ENCODE results near the gene ZNF148.
"Not testable (repeated sequence)": the region's sequence is repeated elsewhere in the genome, so short reads cannot be mapped to it uniquely, and the experiment has no call there.

ZNF148 gene

GRCh38 chr3:125374996-125375941, at the start of gene ZNF148:
Gene ZNF148, minus strand, starts transcription at chr3:125375325. Its CDS starts 61,685 bp downstream, at chr3:125313640.
- peak; percentile 98 for ATAC-seq

GRCh38 chr3:125418306-125418705, 43.2 kb upstream of the ZNF148 start:
- ATAC-seq, result no peak

- no peak for ATAC-seq
These were observed 41.1 kb upstream of the ZNF148 start for GRCh38 chr3:125416235-125416634.

- ATAC-seq, result no peak
These were observed 39.5 kb upstream of the ZNF148 start for GRCh38 chr3:125414669-125415068.

GRCh38 chr3:125410922-125411321, 35.8 kb upstream of the ZNF148 start:
- ATAC-seq, result no peak

DNA sequence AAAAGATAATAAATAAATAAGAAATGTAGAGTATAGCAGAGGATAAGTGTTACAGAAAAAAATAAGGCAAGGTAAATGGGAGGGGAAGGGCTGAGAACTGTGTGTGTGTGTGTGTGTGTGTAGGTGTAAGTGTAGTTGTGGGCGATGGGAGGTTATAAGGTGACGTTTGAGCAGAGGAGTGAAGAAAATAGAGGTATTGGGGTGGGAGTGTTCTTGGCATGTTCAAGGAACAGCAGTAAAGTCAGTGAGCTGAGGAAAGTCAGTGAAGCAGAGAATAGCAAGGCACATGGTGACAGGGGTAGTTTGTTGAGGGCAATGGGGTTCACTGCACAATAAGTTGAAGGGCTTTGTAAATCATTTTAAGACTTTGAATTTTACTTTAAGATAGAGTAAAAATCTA, 30.9 kb upstream of the ZNF148 start:
- ATAC-seq, result no peak

- not testable (repeated sequence) for ATAC-seq
These were observed 30.4 kb upstream of the ZNF148 start for GRCh38 chr3:125405515-125405914.

DNA sequence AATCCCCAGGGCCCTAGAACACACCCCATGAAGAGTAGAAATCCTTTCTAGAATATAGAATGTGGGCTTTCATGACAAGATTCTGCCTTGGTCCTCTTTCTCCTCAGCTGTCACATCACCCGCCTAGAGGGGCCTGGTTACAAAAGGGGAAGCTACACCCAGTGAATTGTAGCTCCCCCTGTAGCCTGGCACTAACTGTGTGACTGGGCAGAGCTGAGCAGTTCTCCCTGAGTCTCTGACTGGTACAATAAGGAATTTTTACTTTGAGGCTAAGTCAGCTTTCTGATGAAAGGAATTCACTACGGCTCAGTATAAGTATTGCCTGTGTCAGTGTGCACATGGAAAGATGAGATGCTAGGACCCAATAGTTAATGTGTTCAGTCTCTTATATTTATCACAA, 28.7 kb upstream of the ZNF148 start:
- no peak for ATAC-seq

DNA sequence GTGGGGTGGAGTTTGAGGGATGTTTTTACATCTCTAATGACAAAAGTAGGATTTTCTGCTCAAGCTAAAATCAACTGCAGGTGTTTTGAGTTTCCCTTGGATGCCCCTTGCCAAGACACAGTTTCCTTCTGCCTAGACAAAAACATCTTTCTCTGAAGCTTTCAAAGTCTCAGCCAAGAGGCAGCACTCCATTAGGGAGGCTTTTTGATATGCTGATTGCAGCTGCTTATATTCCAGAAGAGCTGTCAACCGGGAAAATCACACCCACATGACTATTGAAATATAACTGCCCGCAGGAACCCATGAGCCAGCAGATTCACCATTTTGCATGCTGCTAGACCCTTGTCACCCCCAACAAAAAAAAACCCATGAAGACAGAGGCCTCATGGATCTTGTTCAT, 27.5 kb upstream of the ZNF148 start:
- ATAC-seq, result no peak

- no peak for ATAC-seq
These were observed 26.3 kb upstream of the ZNF148 start for GRCh38 chr3:125401402-125401801.

GRCh38 chr3:125398952-125399351, 23.8 kb upstream of the ZNF148 start:
- ATAC-seq, result no peak

- ATAC-seq, result no peak
These were observed 20.0 kb upstream of the ZNF148 start for GRCh38 chr3:125395091-125395490.

- ATAC-seq, result no peak
These were observed 19.3 kb upstream of the ZNF148 start for GRCh38 chr3:125394406-125394805.

GRCh38 chr3:125389282-125389681, 14.2 kb upstream of the ZNF148 start:
- no peak for ATAC-seq

DNA sequence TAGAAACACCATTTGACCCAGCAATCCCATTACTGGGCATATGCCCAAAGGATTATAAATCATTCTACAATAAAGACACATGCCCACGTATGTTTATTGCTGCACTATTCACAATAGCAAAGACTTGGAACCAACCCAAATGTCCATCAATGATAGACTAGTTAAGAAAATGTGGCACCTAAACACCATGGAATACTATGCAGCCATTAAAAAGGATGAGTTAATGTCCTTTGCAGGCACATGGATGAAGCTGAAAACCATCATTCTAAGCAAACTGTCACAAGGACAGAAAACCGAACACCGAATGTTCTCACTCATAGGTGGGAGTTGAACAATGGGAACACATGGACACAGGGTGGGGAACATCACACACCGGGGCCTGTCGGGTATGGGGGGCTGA, 13.2 kb upstream of the ZNF148 start:
- not testable (repeated sequence) for ATAC-seq

DNA sequence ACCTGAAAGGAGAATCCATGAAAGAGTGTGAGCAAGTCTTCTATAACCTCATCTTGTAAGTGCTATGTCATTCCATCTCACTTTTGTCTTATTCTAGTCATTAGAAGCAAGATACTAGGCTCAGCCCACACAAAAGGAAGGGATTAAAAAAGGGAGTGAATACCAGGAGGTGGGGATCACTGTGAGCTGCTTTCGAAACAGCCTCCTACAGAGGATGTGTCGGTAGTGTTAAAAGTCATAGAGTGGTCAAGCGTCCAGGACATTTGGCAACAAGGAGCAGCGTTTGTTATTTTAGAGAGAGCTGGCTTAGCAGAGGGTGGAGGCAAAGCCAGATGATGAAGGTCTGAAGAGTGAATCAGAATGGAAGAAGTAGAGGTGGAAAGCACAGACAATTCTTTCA, 11.7 kb upstream of the ZNF148 start:
- ATAC-seq, result no peak

DNA sequence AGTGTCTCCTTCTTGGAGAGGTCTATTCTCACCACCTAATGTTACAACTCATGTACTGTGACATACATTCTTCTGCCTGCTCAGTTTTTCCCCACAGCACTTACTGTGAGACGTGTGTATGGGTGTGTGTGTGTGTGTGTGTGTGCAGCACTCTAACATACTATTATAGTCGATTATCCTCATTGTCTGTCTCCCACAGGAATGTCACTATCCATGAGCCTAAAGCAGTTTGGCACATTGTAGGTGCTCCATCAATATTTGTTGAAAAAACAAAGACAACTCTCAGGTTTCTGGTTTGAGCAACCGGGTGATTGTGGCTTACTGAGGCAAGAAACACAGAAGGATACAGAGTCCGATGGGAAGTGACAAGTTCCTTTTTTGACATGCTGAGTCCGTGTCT, 8.6 kb upstream of the ZNF148 start:
- no peak for ATAC-seq

DNA sequence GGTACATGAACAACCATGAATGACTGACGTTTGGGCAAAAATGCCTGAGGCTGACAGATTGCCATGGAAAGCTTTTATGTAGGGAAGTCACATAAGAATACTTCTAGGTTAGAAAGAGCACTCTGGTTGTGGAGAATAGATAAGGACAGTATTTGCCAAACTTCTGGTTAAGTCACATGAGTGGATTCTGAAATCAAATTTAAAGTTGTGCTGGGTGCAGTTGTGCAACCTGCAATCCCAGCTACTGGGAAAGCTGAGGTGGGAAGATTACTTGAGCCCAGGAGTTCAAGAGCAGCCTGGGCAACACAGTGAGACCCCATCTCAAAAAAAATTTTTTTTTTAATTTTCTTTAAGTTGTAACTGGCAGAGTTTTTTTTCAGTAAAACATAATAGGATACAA, 7.2 kb upstream of the ZNF148 start:
- no peak for ATAC-seq

DNA sequence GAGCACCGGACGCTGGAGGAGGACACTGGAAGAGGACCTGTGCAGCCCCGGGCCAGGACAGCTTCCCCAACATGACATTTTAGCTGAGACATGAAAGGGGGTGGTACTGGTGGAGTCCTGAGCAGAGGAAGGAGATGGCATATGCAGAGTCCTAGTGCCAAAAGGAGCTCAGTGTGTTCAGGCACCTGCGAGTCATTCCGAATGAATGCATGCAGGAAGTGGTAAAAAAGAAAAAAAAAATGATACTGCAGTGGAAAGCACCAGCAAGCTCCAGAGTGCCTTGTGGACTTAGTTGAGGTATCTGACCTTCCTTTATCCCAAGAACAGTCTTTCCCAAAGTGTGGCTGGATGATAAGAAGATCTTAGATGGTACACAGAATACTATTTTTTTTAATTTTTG, 6.6 kb upstream of the ZNF148 start:
- peak; percentile 65 to 78 for ATAC-seq

DNA sequence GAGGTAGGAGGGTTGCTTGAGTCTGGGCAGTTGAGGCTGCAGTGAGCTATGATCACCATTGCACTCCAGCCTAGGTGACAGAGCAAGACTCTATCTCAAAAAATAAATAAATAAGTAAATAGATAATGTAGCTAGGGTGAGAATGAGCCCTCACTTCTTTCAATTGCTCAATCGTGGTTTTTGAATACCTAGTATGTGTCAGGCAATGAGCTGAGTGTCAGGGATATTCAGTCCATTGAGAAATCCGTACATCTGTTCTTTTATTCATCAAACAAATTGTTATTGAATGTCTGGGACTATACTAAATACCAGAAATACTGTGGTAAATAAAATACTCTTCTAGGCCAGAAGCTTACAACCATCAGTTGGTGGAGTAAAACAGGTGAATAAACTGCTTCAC, 6.2 kb upstream of the ZNF148 start:
- no peak for ATAC-seq

- no peak for ATAC-seq
These were observed 4.4 kb upstream of the ZNF148 start for GRCh38 chr3:125379483-125379882.

- ATAC-seq, result no peak
These were observed 3.6 kb upstream of the ZNF148 start for GRCh38 chr3:125378762-125379161.

- ATAC-seq, result no peak
These were observed 990 bp upstream of the ZNF148 start for GRCh38 chr3:125375950-125376679.

GRCh38 chr3:125374501-125374995, 577 bp downstream of the ZNF148 start:
- peak; percentile 17 to 23 for ATAC-seq
